Spinal cord (tissue), 10 donors: Measurements from ENCODE around the gene MACROD2. TPM values are rescaled to one million over a fixed set of nuclear protein-coding genes. Genes with fewer than 3 reads are reported as not detected.

Experiments used
- DNase-seq, 6 donors: peaks; one replicate each; pipeline versions ENCODE4 v3.0.0 to v3.0.0-alpha.2; 2013 to 2015; ENCODE audit warnings: low spot score in 6 of 6, low read depth in 4 of 6
- H3K27ac ChIP-seq: one replicate; pipeline ENCODE4 v1.5.1; 2013; ENCODE audit warnings: low read depth, low read length, control low read depth
- H3K27me3 ChIP-seq: one replicate; pipeline ENCODE4 v1.6.1; 2013; ENCODE audit warnings: low read length; ENCODE audit not compliant: control insufficient read depth, insufficient read depth
- H3K36me3 ChIP-seq: one replicate; pipeline ENCODE4 v1.6.1; 2013; ENCODE audit warnings: low read length; ENCODE audit not compliant: control insufficient read depth, insufficient read depth
- H3K4me1 ChIP-seq: one replicate; pipeline ENCODE4 v1.6.1; 2013; ENCODE audit warnings: low read length; ENCODE audit not compliant: control insufficient read depth, insufficient read depth
- H3K4me3 ChIP-seq: one replicate; pipeline ENCODE4 v1.5.1; 2013; ENCODE audit warnings: low read depth, low read length, control low read depth
- H3K9me3 ChIP-seq: one replicate; pipeline ENCODE4 v1.6.1; 2013; ENCODE audit warnings: low read length; ENCODE audit not compliant: control insufficient read depth, insufficient read depth
- WGBS: methylation state at CpG from one replicate; pipeline ENCODE4 v1.1.5; 2013; ENCODE audit warnings: missing lambda C conversion rate; ENCODE audit not compliant: insufficient coverage; 5-methylcytosine and 5-hydroxymethylcytosine counted together
- polyA plus RNA-seq, 2 donors: library from polyadenylated mRNA; unstranded; fragments of 120-200 nt; gene quantifications; one replicate each; pipeline ENCODE4 v1.2.1, GENCODE V29; 2013; ENCODE audit not compliant: insufficient read length in 2 of 2
- total RNA-seq, 2 donors: library from RNA; depleted of rRNA in 1 of 2; stranded (reverse); fragments of 120-200 nt in 1 of 2; fragments of >200 nt in 1 of 2; gene quantifications; one replicate each; pipeline versions ENCODE4 v1.2.3 to v1.2.4, GENCODE V29; 2013 to 2014
- donor health status: healthy.

Gene MACROD2
- total and polyA plus RNA-seq, 4 donors: 16.2 to 34.0 (median 23.6) TPM

DNA sequence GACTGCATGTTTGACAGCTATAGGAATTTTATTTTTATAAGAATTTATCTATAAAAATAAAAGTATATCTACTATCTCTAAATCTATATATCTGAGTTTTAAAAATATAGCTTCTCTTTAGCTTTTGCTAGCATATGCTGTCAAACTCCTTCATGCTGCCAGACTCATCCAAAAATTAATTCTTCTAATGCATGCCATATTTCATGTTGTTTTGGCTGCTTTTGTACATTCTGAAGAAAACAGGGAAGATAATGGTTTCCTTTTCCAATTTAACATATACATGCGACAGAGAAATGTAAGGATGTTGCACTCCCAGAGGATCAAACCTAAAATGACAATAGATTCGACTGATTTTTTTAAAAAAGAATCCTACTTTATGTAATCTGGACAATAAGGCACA, 919.3 kb downstream of the MACROD2 start:
- Histone ChIP-seq H3K36me3 (no peaks in the 10 kb centered on the region), H3K4me1 (peaks cover under 1% of the 10 kb centered on the region), H3K4me3 (no peak overlapping the region), H3K9me3 (no peaks in the 10 kb centered on the region), H3K27me3 (no peaks in the 10 kb centered on the region), H3K27ac (no peak overlapping the region)
- WGBS: no CpG with 5 or more reads among the region's 2 CpGs
- peak in 1 of 6 donors; percentile 59 for DNase-seq

DNA sequence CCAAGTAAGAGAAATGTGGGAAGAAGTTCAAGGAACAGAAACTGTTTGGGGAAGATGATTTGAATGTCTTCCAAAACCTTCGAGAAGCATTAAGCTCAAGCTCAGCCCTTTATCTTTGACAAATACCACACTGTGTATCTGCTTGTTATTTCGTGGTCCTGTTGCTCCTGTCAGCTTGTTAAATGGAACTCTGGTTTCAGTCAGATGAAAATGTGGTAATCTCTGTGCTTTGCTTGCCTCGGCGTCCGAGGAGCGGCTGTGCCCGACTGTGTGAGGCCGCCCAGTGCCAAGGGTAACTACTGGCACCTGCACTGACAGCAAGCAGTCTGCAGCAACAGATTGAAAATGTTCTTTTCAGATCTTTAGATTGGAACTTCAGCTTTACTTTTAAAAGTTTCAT, 920.0 kb downstream of the MACROD2 start:
- no peaks in the 10 kb centered on the region for H3K9me3 ChIP-seq
- 20% methylated on average over 6 of the region's 8 CpGs for WGBS
- peak in 2 of 6 donors; percentile 41 to 80 for DNase-seq
- H3K27ac ChIP-seq: no peak overlapping the region
- H3K36me3 ChIP-seq: no peaks in the 10 kb centered on the region
- peaks cover 4% of the 10 kb centered on the region for H3K4me1 ChIP-seq
- no peak overlapping the region for H3K4me3 ChIP-seq
- no peaks in the 10 kb centered on the region for H3K27me3 ChIP-seq

DNA sequence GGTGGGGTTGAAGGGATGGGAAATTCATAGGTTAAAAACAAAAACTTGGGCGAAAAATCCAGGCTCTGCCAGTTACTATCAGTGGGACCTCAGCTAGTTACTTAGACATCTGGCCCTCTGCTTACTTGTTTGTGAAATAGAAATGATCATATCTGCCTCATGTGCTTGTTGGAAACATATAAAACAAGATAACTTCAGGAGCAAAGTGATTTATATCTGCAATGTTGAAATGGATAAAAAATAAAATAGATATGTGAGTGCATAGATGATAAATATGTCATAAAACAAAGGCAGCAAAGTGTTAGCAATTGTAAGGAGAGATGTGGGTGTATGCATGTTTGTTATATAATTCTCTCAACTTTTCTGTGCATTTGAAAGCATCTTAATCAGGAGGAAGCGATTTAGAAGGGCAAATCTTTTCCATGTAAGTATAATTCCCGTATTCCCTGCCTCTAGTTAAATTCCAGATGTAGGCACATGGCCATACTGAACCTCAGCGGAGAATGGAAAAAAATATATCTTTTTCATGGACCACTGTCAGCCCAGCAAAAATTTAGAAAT, 921.1 kb downstream of the MACROD2 start:
- DNase-seq: no peak
- H3K4me1 ChIP-seq: peaks cover 4% of the 10 kb centered on the region
- H3K4me3 ChIP-seq: no peak overlapping the region
- H3K27me3 ChIP-seq: no peaks in the 10 kb centered on the region
- no CpG with 5 or more reads among the region's 4 CpGs for WGBS
- no peaks in the 10 kb centered on the region for H3K9me3 ChIP-seq
- H3K36me3 ChIP-seq: no peaks in the 10 kb centered on the region
- no peak overlapping the region for H3K27ac ChIP-seq

DNA sequence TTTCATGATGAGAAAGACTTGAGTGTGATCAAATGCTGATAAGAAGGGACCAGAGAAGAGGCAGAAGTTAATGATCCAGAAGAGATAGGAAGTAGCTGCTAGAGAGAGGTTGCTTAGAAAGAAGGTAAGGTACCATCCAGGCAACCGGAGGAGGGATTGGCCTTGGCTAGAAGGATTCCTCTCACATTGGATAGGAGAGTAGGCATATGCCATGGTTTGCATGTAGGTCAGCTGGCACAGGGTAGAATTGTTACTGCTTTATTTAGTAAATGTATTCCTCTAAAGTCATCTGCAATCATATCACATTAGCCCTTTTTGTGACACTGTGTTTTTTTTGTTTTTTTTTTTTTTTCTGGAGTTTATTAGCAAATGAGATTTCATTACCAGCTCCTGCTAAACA, 923.0 kb downstream of the MACROD2 start:
- no peaks in the 10 kb centered on the region for H3K9me3 ChIP-seq
- no peak for DNase-seq
- H3K4me1 ChIP-seq: peaks cover 4% of the 10 kb centered on the region
- no peaks in the 10 kb centered on the region for H3K27me3 ChIP-seq
- WGBS: 100% methylated on average over 1 of the region's 1 CpG
- H3K4me3 ChIP-seq: no peak overlapping the region
- H3K27ac ChIP-seq: no peak overlapping the region
- H3K36me3 ChIP-seq: no peaks in the 10 kb centered on the region

- Histone ChIP-seq H3K4me1 (peaks cover 4% of the 10 kb centered on the region), H3K36me3 (no peaks in the 10 kb centered on the region), H3K4me3 (no peak overlapping the region), H3K27ac (no peak overlapping the region), H3K9me3 (no peaks in the 10 kb centered on the region), H3K27me3 (no peaks in the 10 kb centered on the region)
- peak in 1 of 6 donors; percentile 34 for DNase-seq
- WGBS: no CpG with 5 or more reads among the region's 3 CpGs
These were observed 923.7 kb downstream of the MACROD2 start for GRCh38 chr20:14918976-14919375.

GRCh38 chr20:14919501-14920081, 924.3 kb downstream of the MACROD2 start:
- no peaks in the 10 kb centered on the region for H3K36me3 ChIP-seq
- no peaks in the 10 kb centered on the region for H3K27me3 ChIP-seq
- H3K4me3 ChIP-seq: no peak overlapping the region
- no peak overlapping the region for H3K27ac ChIP-seq
- peaks cover 4% of the 10 kb centered on the region for H3K4me1 ChIP-seq
- DNase-seq: peak in 5 of 6 donors; percentile 17 to 59 (median 32)
- 14% methylated on average over 2 of the region's 7 CpGs for WGBS
- no peaks in the 10 kb centered on the region for H3K9me3 ChIP-seq

DNA sequence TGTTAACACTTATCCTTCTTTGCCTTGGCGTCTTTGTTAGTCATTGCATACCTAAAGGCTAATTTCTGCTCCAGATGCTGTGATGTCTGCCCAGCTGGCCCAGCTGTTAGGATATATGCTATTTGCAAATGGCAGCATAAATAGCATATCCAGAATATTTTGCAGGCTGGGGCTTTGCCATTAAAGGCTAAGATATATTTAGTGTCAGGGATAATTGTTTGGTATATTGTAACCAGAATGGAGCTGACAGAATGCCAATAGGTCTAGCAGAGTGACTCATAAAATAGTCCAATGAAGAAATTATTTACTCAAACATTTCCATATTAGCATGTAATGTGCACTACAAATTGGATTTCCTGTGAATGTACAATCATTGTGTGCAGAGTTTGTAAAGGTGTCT, 926.2 kb downstream of the MACROD2 start:
- peak in 1 of 6 donors; percentile 59 for DNase-seq
- Histone ChIP-seq H3K36me3 (no peaks in the 10 kb centered on the region), H3K9me3 (no peaks in the 10 kb centered on the region), H3K27me3 (no peaks in the 10 kb centered on the region), H3K27ac (no peak overlapping the region), H3K4me3 (no peak overlapping the region), H3K4me1 (peaks cover 4% of the 10 kb centered on the region)
- WGBS: no CpG with 5 or more reads among the region's 1 CpG

DNA sequence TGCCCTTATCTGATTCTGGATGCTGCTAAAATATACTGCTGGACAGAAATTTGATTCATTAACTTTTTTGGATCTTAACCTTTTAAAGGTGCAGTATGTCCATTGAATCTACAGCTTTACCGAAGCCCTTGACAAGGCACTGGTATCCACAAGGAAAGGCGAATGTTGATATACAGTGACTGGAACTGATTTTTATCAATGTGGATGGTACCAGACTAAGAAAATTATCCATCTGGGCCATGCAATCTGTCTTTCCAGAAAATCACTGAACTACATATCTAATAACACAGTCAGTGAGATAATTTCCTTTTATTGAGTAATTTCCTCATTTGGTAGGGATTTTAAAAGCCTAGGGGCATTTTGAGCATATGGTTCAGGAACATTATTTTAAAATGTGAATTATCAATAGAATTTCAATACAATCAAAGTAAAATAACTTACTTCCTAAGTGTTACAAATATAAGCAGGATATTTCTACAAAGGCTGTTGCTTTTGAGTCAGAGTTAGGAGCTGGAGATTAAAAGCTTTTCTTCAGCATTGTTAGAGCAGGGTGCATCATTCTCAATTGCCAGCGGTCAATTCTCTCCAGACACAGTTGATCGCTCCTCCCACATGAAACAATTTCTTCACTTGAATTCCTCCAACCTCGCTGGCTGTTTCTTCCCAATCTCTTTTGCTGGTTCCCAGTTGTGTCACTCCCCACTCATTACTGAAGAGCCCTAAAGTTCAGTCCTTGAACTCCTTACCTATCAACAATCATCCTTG, 927.4 kb downstream of the MACROD2 start:
- H3K27ac ChIP-seq: no peak overlapping the region
- no peak overlapping the region for H3K4me3 ChIP-seq
- no peaks in the 10 kb centered on the region for H3K36me3 ChIP-seq
- peaks cover 4% of the 10 kb centered on the region for H3K4me1 ChIP-seq
- H3K27me3 ChIP-seq: no peaks in the 10 kb centered on the region
- DNase-seq: peak in 1 of 6 donors; percentile 41
- 84% methylated on average over 3 of the region's 5 CpGs for WGBS
- no peaks in the 10 kb centered on the region for H3K9me3 ChIP-seq

- H3K4me3 ChIP-seq: no peak overlapping the region
- WGBS: no CpG with 5 or more reads among the region's 1 CpG
- no peak for DNase-seq
- H3K4me1 ChIP-seq: peaks cover 4% of the 10 kb centered on the region
- no peaks in the 10 kb centered on the region for H3K27me3 ChIP-seq
- H3K9me3 ChIP-seq: no peaks in the 10 kb centered on the region
- no peak overlapping the region for H3K27ac ChIP-seq
- no peaks in the 10 kb centered on the region for H3K36me3 ChIP-seq
These were observed 929.1 kb downstream of the MACROD2 start for GRCh38 chr20:14924433-14924832.

GRCh38 chr20:14925300-14925699, 930.0 kb downstream of the MACROD2 start:
- Histone ChIP-seq H3K36me3 (no peaks in the 10 kb centered on the region), H3K27me3 (no peaks in the 10 kb centered on the region), H3K9me3 (no peaks in the 10 kb centered on the region), H3K4me1 (no peaks in the 10 kb centered on the region), H3K4me3 (no peak overlapping the region), H3K27ac (no peak overlapping the region)
- DNase-seq: no peak
- WGBS: no CpG with 5 or more reads among the region's 1 CpG
